HG02798 (cell line): Measurements from ENCODE around the gene TEX44.
"Not testable (repeated sequence)": the region's sequence is repeated elsewhere in the genome, so short reads cannot be mapped to it uniquely, and the experiment has no call there.

Experiments used
- ATAC-seq: cut with Tn5 transposase; IDR thresholded peaks from one replicate; pipeline ENCODE4 v1.9.1; 2021; ENCODE audit warnings: mild to moderate bottlenecking; ENCODE audit not compliant: unreplicated experiment, poor library complexity

Gene TEX44

GRCh38 chr2:231570915-231571314 is 21.7 kb upstream of the TEX44 start:
- not testable (repeated sequence) for ATAC-seq

GRCh38 chr2:231571661-231572191 is 20.9 kb upstream of the TEX44 start:
- ATAC-seq, result no peak

- ATAC-seq, result no peak
Measured at GRCh38 chr2:231573096-231573495, 19.6 kb upstream of the TEX44 start.

GRCh38 chr2:231573698-231574421 is 18.8 kb upstream of the TEX44 start:
- ATAC-seq, result no peak

- no peak for ATAC-seq
Measured at GRCh38 chr2:231575612-231576256, 16.9 kb upstream of the TEX44 start.

GRCh38 chr2:231576465-231576864 is 16.2 kb upstream of the TEX44 start:
- no peak for ATAC-seq

- ATAC-seq, result not testable (repeated sequence)
Measured at GRCh38 chr2:231578655-231579054, 14.0 kb upstream of the TEX44 start.

GRCh38 chr2:231579560-231579959 is 13.1 kb upstream of the TEX44 start:
- no peak for ATAC-seq

GRCh38 chr2:231581328-231581727 is 11.3 kb upstream of the TEX44 start:
- no peak for ATAC-seq

GRCh38 chr2:231583982-231584381 is 8.7 kb upstream of the TEX44 start:
- ATAC-seq, result no peak

- not testable (repeated sequence) for ATAC-seq
Measured at GRCh38 chr2:231587744-231588143, 4.9 kb upstream of the TEX44 start.

GRCh38 chr2:231589656-231590055 is 3.0 kb upstream of the TEX44 start:
- ATAC-seq, result no peak

- ATAC-seq, result no peak
Measured at GRCh38 chr2:231590614-231591013, 2.0 kb upstream of the TEX44 start.

- ATAC-seq, result no peak
Measured at GRCh38 chr2:231593666-231594065, 1.0 kb downstream of the TEX44 start.

- ATAC-seq, result peak; percentile 86
Measured at GRCh38 chr2:231597014-231597611, 4.4 kb downstream of the TEX44 start.

GRCh38 chr2:231597627-231598026 is 5.0 kb downstream of the TEX44 start:
- no peak for ATAC-seq

- no peak for ATAC-seq
Measured at GRCh38 chr2:231600619-231601355, 8.1 kb downstream of the TEX44 start.

- ATAC-seq, result peak; percentile 29
Measured at GRCh38 chr2:231601356-231602229, 8.9 kb downstream of the TEX44 start.

GRCh38 chr2:231602859-231603467 is 10.3 kb downstream of the TEX44 start:
- no peak for ATAC-seq
